Activated effector memory CD4-positive, alpha-beta T cell treated with anti-CD3 and anti-CD28 coated beads, Interleukin-2, amount 50 U/mL, for 16 hours (primary cell): ENCODE measurements around the gene RPAP2.
"Not testable (repeated sequence)": the region's sequence is repeated elsewhere in the genome, so short reads cannot be mapped to it uniquely, and the experiment has no call there.

ENCODE experiments used
- DNase-seq: peaks from one replicate; pipeline ENCODE4 v3.0.0-alpha.2; 2020

RPAP2 gene

DNA sequence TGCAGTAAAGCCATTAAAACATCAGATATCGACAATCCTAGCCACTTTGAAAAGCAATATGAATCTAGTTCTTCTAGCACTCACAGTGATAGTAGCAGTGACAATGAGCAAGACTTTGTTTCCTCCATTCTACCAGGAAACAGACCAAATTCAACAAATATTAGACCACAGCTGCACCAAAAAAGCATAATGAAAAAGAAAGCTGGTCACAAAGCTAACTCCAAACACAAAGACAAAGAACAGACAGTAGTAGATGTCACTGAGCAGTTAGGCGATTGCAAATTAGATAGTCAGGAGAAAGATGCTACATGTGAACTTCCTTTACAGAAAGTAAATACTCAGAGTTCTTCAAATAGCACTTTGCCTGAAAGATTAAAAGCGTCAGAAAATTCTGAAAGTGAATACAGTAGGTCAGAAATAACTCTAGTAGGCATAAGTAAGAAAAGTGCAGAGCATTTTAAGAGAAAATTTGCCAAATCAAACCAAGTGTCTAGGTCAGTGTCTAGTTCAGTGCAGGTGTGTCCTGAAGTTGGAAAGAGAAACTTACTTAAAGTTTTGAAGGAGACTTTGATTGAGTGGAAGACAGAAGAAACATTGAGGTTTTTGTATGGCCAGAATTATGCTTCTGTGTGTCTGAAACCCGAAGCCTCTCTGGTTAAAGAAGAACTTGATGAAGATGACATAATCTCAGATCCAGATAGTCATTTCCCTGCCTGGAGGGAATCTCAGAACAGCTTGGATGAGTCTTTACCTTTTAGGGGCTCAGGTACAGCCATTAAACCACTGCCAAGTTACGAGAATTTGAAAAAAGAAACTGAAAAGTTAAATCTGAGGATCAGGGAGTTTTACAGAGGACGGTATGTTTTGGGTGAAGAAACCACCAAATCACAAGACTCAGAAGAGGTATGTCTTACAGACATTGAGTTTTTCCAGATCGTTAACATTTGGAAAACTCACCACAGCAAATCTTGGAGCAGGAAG, 24.9 kb downstream of the RPAP2 start:
- DNase-seq, result no peak

DNA sequence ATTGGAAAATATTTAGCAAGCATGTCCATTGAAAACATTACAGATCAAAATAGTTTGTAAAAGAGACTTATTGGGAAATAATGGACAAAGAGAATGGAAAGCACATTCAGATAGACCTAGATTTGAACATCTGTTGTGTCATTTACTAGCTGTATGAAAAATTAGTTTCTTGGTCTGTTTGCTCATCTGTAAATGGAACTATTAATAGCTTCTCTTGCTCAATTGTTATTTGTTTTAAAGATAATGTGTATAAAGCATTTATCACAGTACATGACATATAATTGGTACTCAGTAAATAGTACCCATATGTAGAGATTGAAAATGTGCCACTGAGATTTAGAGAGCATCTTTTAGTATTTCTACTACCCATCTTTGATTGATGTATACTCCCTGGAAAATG, 25.9 kb downstream of the RPAP2 start:
- no peak for DNase-seq

DNA sequence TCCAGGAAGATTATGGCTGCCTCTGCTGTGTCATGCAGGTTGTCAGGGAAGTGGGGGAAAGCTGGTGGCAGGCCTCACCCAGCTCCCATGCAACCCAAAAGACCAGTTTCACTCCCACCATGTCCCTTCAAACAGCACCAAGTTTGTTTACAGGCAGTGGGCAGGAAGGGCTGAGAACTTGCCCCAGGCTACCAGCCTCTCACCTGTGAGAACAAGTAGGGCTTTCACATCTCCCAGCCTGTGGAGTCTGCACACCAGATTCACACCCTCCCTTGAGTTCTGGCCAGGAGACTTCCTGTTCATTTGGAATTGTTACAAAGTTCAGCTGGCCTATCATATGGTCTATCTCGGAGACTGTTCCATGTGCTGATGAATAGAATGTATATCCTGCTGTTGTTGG, 27.8 kb downstream of the RPAP2 start:
- DNase-seq, result no peak

DNA sequence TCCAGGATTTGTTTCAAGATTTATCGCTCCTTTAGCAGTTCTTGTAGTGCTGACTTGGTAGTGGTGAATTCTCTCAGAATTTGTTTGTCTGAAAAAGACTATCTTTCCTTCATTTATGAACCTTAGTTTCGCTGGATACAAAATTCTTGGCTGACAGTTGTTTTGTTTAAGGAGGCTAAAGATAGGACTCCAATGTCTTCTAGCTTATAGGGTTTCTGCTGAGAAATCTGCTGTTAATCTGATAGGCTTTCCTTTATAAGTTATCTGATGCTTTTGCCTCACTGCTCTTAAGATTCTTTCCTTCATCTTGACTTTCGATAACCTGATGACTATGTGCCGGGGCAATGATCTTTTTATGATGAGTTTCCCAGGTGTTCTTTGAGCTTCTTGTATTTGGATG, 28.9 kb downstream of the RPAP2 start:
- no peak for DNase-seq

DNA sequence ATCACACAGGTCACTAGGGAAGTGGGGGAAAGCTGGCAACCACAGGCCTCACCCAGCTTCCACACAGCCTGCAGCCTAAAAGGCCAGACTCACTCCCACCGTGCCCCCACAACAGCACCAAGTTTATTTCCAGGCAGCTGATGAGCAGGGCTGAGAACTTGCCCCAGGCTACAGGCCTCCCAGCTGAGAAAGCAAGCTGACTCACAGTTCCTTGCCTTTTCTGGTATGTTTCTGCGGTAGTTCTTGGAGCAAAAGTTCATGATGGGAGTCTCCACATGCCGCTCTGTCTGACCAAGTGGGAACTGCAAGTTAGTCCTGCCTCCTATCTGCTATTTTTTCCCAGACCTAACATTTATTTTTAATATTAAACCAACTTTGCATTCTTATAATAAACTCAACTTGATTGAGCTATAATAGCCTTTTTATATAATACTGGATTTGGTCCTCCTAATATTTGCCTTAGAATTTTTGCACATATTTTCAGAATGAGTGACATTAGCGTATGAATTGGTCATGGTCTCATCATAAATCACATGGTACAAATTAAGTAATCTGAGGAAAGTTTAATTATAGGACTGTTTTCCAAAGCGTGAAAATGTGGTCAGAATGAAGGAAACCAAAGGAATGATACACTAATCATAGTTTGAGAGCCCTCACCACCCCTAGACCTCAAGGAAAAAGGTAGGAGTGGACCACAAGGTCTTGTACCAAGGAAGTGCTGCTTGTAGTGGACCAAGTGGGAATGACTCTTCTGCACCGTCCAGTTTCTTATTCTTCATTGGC, 30.7 kb downstream of the RPAP2 start:
- DNase-seq, result no peak

DNA sequence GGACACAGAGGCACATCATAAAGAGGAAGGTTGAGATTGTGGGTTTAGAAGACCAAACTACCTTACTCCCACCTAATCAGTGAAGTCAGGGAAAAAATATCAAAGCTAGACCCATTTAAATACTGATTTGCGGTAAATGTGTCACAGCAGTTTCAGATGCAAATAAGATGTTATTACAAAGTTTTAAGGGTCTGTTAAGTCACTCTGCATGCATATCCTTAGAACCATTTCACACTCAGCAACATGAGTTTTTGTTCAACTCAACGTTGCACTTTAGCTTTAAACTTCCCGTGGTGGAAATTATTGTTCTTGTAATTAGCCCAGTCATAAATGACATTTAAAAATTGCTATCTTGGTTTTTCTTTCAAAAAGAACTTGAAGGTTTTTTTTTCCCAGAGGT, 34.8 kb downstream of the RPAP2 start:
- DNase-seq, result no peak

DNA sequence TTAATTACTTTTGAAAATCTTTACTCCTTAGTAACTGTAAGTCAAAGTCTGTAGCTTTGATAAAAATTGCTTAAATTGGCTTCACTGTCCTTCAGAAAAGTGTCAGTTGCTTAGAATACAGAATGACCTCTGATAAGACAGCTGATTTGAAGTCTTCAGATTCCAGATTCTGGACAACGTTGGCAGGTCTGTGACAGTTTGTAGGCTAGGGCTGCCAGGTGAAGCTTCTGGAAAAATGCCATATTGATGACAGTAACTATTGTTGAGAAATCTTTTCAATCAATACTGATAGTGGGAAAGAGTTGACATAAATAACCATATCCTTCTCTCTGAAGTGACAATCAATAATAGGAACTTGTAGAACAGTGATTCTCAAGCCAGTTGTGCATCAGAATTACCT, 41.3 kb downstream of the RPAP2 start:
- no peak for DNase-seq

DNA sequence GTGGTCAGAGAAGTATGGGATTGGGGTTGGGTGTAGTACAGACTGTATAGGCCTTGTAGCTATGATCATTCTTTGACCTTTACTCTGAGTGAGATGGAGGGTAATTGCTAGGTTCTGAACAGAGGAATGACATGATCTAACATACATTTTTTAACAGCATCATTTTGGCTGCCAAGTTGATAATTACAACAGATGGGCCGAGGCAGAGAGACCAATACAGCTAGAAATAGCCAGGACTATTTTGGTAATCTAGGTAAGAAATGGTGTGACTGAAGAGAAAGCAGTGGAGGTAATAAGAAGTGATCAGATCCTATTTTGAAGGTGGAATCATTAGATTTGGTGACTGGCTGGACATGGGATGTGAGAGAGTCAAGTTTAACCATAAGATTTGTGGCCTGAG, 43.5 kb downstream of the RPAP2 start:
- no peak for DNase-seq

DNA sequence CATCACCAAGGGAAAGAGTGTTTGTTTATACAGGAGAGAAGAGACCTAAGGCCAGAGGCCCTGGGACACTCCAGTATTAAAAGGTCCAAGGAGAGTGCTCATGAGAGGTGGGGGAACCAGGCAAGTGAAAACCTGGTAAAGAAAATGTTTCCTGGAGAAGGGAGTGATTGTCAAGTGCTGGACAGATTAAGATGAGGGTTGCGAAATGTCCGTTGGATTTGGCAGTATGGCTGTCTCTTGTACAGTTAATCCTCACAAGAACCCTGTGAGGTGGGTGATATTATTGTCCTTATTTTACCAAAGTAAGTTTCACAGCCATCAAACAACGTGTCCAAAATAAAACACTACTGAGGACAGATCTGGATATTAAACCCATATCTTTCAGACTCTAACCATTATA, 44.2 kb downstream of the RPAP2 start:
- no peak for DNase-seq

DNA sequence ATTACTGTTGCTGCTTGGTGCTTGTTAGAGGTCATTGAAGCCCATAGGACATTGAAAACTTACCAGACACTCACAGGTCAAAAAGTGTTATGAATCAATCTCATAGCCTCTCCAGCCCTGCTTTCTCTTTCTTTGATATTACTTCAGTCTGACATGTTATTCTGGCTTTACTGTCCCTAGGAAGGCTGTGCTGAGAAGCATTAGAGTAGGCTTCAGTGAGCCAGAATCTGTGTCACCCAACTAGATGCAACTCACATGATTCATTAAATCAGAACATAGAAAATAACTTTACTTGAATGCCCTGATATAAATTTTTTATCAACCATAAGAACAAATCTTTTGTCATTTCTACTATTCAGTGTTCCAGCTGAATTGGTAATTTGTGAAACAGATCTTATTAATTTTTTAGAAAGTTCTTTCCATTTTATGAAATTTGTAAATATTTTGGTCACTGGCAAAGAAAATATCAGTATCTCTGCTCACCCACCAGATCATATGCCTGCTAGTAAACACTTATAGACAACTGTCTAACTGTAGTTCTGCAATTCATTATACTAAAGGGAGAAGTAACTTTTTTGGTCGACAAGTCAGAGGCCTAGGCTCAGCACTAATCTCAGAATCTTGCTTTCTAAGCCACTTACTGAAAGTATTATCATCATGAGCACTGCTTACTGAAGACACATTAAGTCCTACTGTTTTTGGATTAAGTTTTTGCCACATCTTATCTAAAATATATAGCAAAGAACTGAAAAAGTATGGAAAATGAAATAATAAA, 48.2 kb downstream of the RPAP2 start:
- DNase-seq, result no peak

DNA sequence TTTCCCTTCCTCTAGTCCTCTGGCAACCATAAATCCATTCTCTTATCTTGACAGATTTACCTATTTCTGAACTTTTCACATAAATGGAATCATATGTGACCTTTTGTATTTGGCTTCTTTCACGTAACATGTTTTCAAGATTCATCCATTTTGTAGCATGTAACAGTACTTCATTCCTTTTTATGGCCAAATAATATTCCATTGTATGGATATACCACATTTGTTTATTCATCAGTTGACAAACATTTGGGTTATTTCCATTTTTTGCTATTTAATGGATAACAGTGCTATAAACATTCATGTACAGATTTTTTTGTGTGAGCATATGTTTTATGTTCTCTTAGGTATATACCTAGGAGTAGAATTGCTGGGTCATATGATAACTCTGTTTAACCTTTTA, 54.0 kb downstream of the RPAP2 start:
- DNase-seq, result no peak

DNA sequence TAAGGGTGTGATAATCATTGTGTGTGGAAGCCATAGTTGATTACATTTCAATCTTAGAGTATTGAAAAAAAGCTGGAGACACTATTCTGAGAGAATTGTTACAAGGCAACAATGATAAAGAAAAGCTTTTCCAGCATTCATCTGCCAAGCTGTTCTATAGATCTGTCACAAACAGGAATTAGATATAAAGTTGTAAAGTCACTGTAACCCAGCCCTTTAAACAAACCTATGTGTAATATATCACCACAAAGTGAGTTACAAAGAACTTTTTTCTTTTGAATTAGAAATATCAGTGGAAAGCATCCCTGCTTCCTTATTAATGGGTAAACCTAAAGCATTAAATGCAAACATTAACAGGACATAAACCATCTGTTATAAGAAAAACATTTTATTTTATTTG, 55.4 kb downstream of the RPAP2 start:
- DNase-seq, result no peak

DNA sequence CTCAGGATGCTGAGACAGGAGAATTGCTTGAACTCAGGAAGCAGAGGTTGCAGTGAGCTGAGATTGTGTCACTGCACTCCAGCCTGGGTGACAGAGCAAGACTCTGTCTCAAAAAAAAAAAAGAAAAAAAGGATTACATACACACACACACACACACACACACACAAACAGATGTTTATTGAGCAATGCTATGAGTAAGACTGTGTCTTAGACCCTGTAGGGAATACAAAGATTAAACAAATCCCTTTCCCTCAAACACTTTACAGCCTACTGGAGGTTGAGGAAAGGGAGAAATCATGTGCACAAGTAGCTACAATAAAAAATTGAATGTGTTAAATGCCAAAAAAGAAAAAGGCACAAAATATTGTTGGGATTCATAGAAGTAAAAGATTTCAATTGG, 58.1 kb downstream of the RPAP2 start:
- no peak for DNase-seq

DNA sequence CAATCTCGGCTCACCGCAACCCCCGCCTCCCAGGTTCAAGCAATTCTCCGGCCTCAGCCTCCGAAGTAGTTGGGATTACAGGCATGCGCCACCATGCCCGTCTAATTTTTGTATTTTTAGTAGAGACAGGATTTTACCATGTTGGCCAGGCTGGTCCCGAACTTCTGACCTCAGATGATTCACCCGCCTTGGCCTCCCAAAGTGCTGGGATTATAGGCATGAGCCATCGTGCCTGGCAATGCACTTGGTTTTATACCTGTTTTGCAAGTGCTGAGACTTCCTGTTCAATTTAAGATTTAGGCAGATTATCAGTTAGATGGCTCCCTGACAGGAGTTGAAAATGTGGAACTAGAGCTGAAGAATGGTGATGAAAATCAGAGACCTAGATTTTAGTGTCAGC, 60.5 kb downstream of the RPAP2 start:
- DNase-seq, result not testable (repeated sequence)

DNA sequence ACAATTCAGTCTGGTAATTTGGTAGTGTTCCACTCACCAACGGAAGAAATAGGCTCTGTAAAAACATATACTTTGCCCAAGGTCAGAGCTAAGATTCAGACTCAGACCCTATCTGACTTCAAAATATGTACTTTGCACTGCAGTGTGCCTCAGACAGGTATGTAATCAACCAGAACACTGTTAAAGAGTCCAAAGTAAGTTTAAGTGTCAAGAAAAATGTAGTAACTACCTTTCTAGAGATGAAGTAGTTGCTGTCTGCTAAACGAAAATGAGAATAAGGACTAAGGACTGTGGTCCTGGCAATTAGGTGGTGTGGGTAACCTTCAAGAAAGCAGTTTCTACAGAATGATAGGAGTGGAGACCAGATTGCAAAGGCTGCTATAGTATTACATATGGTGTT, 61.1 kb downstream of the RPAP2 start:
- no peak for DNase-seq

DNA sequence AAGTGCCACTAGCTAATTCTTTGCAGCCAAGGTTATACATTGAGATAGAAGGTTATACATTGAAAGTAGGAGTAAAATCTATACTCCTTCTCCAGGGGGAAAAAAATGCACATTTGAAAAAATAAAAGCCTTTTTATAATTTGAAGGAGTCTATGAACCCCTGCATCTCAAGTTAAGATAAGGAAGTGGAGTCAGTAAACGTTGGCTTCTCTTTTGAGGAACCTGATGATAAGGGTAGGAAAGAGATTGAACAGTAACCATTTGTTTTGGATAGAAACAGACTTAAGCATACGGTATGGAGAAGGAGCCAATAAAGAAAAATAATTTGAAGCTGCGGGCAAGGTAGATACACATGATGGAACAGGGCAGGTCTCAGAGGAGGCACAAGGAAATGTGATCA, 64.1 kb downstream of the RPAP2 start:
- DNase-seq, result no peak

DNA sequence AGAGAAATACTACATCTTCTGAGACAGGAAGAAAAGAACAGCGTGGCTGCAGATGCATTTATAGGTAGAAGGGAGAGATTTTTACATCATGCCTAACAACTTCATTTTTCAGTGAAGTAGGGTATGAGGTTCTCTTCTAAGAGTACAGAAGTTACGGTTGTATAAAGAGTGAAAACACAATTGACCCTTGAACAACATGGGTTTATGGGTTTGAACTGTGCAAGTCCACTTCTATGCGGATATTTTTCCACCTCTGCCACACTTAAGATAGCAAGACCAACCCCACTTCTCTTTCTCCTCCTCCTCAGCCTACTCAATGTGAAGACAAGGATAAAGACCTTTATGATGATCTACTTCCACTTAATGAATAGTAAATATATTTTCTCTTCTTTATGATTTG, 64.5 kb downstream of the RPAP2 start:
- no peak for DNase-seq

DNA sequence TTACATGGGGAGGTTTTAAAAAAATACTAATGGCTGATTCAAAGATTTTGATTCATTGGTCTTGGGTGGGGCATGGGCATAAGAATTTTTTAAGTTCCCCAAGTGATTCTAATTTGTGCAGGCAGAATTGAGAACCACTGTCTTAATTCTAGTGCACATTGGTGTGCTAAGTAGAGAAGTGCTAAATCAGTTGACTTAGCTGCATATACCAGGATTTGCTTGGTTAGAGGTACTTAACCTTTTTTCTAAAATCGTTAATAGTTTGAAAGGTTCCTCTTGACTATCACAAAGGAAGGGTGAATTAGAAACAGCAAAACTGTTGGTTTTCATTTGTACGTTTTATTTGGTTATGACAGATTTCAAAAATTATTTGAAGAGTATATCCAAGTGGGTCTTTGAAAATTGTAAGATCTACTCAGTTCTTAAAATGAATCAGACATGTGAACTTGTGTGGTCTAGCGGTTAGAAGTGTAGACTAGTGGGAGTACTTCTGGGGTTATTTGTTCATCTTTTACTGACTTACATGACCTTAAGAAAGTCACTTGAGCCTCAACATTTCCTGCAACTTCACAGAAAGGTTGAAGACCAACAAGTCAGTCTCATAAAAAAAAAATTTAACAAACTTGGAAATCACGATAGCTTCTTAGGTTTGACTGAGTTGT, 66.7 kb downstream of the RPAP2 start:
- DNase-seq, result no peak

DNA sequence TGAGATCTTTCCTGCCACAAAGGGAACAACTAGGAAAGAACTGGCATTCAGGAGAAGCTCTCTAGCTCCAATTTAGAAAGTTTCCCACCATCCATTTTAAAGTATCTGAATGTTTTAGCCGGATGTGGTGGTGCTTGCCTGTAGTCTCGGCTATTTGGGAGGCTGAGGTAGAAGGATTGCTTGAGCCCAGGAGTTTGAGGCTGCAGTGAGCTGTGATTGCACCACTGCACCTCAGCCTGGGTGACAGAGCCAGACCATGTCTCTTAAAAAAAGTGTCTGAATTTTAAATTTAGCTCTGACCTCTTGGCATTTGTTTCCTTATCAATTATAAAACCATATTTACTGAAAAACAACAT, 67.2 kb downstream of the RPAP2 start:
- DNase-seq, result no peak

DNA sequence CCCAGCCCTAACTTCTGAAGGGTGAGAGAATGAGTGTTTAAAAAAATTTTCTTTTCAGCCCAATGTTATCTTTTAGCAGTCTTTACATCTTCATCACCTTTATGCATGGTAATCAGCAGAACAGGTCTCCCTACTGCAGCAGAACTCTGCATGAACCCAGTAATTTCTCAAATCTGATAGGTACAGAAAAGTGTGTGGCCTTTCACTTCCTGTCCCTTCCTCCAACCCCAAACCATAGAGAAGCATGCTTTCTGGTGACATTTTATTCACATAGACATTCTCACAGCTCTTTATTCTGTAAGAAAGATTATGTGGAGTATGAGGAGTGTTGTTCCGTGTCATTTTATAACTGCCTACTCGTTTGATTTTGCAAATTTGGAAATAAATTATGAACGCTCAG, 68.6 kb downstream of the RPAP2 start:
- no peak for DNase-seq

DNA sequence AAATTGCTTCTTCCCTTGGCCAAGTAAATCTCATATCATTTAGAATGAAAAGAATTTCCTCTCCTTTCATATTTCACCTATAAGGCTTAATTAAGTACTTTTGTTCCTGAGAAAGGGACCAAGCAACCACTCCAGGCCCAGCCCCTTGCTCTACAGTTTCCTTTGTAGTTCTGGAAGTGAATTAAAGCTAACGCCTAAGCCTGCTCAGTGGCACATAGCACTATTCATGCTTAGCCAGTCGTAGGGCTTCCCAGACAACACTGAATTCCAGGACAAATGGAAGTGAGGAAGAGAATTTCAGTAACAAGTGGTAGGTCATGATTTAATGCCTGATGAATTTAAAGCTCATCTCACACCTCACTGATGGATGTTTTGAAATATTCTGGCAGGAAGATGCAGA, 73.3 kb downstream of the RPAP2 start:
- DNase-seq, result no peak

DNA sequence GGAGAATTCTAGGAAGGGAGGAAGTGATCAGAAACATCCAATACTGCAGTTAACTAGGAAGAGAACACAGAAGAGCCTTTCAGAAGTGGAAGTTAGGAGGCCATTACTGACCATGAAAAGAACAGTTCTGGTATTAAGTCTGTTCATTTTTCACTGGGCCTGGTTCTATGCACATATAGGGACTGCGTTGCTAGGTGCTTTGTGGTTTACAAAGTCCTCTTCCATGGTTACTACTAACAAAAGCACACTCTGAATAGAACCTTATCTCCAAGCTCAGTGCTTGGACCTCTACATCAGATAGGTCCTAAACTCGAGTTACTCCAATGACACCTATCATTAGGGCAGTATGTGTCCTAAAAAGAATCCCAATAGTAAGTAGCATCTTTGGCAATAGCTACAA, 75.4 kb downstream of the RPAP2 start:
- no peak for DNase-seq

DNA sequence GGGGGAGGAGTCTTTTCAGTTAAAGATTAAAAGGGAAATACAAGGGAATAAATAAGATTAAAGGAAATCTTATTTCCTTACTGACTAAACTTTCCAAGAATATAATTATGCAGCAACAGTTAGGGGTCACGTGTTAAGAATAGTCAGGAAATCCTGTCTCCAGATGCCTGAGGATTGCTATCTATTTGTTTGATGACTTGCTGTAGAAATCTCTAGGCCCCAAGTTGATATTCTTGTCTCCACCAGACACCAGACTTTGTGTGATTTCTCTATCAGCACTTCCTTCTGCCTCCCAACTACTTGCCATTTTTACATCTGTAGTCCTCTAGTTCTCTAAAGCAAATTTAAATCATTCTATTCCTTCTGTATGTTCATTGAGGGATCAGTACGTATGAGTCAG, 77.5 kb downstream of the RPAP2 start:
- DNase-seq, result no peak
